Psoas muscle (tissue), 8 donors: ENCODE measurements around the gene HM13. TPM values are rescaled to one million over a fixed set of nuclear protein-coding genes. Genes with fewer than 3 reads are reported as not detected.

Experiments
- ATAC-seq, 4 donors: fragments of 200-7000 bp; cut with Tn5 transposase; one replicate each; pipeline ENCODE4 v1.9.1; 2020; ENCODE audit warnings: moderate library complexity in 3 of 4, mild to moderate bottlenecking in 2 of 4
- DNase-seq, 2 donors: peaks; one replicate each; pipeline ENCODE4 v3.0.0-alpha.2; 2020
- H3K27ac ChIP-seq: fragments of 200-600 bp; one replicate; pipeline ENCODE4 v1.8.0; 2022
- H3K27me3 ChIP-seq, 3 donors: fragments of 200-600 bp in 1 of 3; one replicate each; pipeline versions ENCODE4 v1.6.1 to v1.8.0; 2013 to 2022; ENCODE audit warnings: low read length in 2 of 3, mild to moderate bottlenecking in 2 of 3, moderate library complexity in 1 of 3; ENCODE audit not compliant: insufficient read depth in 3 of 3
- H3K36me3 ChIP-seq, 2 donors: fragments of 200-600 bp in 1 of 2; one replicate each; pipeline versions ENCODE4 v1.6.1 to v1.8.0; 2013 to 2022; ENCODE audit warnings: low read depth in 1 of 2, mild to moderate bottlenecking in 1 of 2, moderate library complexity in 1 of 2; ENCODE audit not compliant: insufficient read depth in 1 of 2
- H3K4me1 ChIP-seq: fragments of 200-600 bp; one replicate; pipeline ENCODE4 v1.8.0; 2022
- H3K4me3 ChIP-seq: fragments of 200-600 bp; one replicate; pipeline ENCODE4 v1.8.0; 2022; ENCODE audit warnings: mild to moderate bottlenecking
- H3K9me3 ChIP-seq: fragments of 200-600 bp; one replicate; pipeline ENCODE4 v1.8.0; 2022
- WGBS, 3 donors: extraction: QIAGEN DNeasy Blood & Tissue Kit; methylation state at CpG; one replicate each; pipeline versions ENCODE4 v1.1.6 to v1.1.7; 2013; 5-methylcytosine and 5-hydroxymethylcytosine counted together
- intact Hi-C, 2 donors: fragments of 100-400 bp; cut with DNase I; formaldehyde crosslinking; loops; one replicate each; pipeline versions ENCODE4 v1.11.0 to v1.14.2; 2022
- polyA plus RNA-seq, 3 donors: library from polyadenylated mRNA; stranded (reverse); fragments of 200-250 nt; gene quantifications; one replicate each; pipeline ENCODE4 v1.2.3, GENCODE V29; 2013
- total RNA-seq, 4 donors: library from RNA; stranded (reverse); fragmentation: NEBNext Ultra II Directional in 2 of 4; extraction: Animal tissue kit (Norgen Biotek cat#: 25700) in 2 of 4; gene quantifications; one replicate each; pipeline versions ENCODE4 v1.2.1 to v1.2.4, GENCODE V29; 2021 to 2023
- TF ChIP-seq, protein P1 (sequence below): fragments of 200-600 bp; IDR thresholded peaks from one replicate; pipeline ENCODE4 v1.8.0; 2022; ENCODE audit warnings: antibody characterized with exemption
- donor health status: healthy with polysubstance abuse.
- donor health status: DM: no; HTN: no; CAD: no; lungs with moderate emphysema.
- donor health status: Bipolar disorder and iron deficiency.
- donor health status: healthy.
- donor health status: DM: yes; HTN: yes; CAD: no.
- donor health status: DM: no; HTN: no; CAD: no.
- donor health status: DM: no; HTN: no; CAD: no.
- donor health status: DM: yes; HTN: yes; CAD: no.

The HM13 gene
- total and polyA plus RNA-seq, 7 donors = 32.4 to 112 (median 48.4) TPM

DNA sequence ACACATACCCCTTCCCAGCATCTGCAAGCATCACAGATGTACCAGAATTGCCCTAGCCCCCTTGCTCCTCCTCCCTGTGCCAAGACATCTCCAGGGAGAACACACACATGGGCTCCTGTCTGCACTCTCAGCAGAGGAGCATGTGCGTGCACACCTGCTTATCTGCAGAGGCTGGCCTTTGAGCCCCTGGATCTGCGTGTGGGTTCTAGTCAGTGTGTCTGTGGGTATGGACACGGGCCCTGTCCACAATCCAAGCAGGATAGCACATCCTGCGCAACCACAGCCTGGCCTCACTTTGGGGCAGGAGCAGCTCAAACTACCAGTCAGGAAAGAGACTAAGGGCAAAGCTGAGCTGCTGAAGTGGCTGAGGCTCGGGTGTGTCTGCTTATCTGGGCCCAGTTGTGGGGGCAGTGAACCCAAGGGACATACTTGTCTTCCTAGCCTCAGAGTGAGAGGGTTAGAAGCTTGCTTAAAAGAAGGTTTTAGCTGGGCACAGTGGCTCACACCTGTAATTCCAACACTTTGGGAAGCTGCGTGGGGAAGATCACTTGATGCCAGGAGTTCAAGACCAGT is 41.0 kb downstream of the HM13 start:
- WGBS, 3 donors = 81 to 89% (median 83%) methylated on average over 6 of the region's 6 CpGs
- H3K4me1 ChIP-seq = peaks cover 15% of the 10 kb centered on the region
- ATAC-seq (no peak), DNase-seq (no peak)
- intact Hi-C loops = no loop called here
- TF ChIP-seq, protein P1, sequence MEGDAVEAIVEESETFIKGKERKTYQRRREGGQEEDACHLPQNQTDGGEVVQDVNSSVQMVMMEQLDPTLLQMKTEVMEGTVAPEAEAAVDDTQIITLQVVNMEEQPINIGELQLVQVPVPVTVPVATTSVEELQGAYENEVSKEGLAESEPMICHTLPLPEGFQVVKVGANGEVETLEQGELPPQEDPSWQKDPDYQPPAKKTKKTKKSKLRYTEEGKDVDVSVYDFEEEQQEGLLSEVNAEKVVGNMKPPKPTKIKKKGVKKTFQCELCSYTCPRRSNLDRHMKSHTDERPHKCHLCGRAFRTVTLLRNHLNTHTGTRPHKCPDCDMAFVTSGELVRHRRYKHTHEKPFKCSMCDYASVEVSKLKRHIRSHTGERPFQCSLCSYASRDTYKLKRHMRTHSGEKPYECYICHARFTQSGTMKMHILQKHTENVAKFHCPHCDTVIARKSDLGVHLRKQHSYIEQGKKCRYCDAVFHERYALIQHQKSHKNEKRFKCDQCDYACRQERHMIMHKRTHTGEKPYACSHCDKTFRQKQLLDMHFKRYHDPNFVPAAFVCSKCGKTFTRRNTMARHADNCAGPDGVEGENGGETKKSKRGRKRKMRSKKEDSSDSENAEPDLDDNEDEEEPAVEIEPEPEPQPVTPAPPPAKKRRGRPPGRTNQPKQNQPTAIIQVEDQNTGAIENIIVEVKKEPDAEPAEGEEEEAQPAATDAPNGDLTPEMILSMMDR = no peak
- H3K27me3 ChIP-seq = no peaks in the 10 kb centered on the region
- H3K9me3 ChIP-seq = no peaks in the 10 kb centered on the region
- no peak overlapping the region for H3K27ac ChIP-seq
- H3K4me3 ChIP-seq = no peak overlapping the region
- H3K36me3 ChIP-seq = peaks cover 4 to 79% of the 10 kb centered on the region in 2 donors

DNA sequence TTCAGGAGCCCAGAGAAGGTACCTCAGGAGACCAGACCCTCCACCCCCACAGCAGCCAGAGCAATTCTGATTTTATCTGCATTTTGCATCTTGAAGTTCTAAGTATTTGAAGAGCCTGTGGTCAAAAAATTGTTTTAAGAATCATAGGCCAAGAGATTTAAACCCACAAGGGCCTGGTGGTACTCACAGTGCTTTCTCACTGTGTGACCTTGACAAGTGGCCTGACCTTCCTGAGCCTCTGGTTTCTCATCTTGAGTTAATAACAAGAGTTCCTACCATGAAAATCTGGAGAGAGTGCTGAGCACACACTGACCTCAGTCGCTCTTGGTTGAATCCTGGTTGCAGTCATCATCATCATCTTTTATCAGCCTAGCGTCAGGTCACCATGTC is 45.5 kb downstream of the HM13 start:
- Histone ChIP-seq H3K36me3 (peaks cover 3 to 69% of the 10 kb centered on the region in 2 donors), H3K27me3 (no peaks in the 10 kb centered on the region), H3K9me3 (no peaks in the 10 kb centered on the region), H3K4me1 (peaks cover 32% of the 10 kb centered on the region), H3K4me3 (no peak overlapping the region), H3K27ac (peak overlapping the region; percentile 83)
- ATAC-seq (no peak), DNase-seq (no peak)
- intact Hi-C loops = loop anchor here in 1 of 2 donors (10.0 kb wide), 1 partner anchor 165 kb away; the partner anchor contains the start of gene BCL2L1
- WGBS, 3 donors = 76 to 97% (median 91%) methylated on average over 2 of the region's 2 CpGs
- TF ChIP-seq, protein P1 = no peak

DNA sequence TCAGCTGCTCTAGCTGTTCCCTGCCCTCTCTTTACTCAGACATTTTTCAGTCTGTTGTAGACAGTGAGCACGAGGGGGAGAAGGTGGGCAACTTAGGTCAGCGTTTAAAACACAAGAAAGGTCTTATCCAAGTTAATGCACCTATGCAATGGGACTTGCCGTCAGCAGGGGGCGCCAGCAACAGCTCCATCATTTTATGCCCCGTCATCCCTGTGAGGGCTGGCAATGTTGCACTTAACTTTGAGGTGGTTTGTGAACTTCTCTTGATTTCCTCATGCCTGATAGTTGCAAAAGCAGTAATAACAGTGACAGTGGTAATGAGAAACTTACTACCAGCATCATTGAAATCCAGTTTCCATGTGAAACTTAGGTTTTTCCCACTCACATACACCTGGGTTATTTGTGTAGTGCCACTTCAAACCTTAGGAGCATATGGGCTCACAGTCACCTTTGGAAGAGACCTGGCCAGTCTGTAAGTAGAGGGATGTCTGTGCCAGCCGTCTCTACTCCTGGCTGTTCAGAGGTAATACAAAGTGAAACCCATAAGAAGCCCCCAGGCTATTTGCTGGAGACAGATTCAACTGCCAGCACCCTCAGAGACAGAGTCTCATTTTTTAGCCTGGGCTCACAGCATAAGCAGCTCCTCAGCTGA is 46.0 kb downstream of the HM13 start:
- DNase-seq (peak; percentile 81 to 85), ATAC-seq (peak; percentile 39 to 68 (median 60))
- Histone ChIP-seq H3K4me1 (peaks cover 32% of the 10 kb centered on the region), H3K9me3 (no peaks in the 10 kb centered on the region), H3K27me3 (no peaks in the 10 kb centered on the region), H3K4me3 (no peak overlapping the region), H3K36me3 (peaks cover 3 to 69% of the 10 kb centered on the region in 2 donors), H3K27ac (peak overlapping the region; percentile 83)
- TF ChIP-seq, protein P1 = peak; percentile 80
- 21 to 28% (median 23%) methylated on average over 6 of the region's 6 CpGs for WGBS, 3 donors
- intact Hi-C loops = loop anchor here in 1 of 2 donors (10.0 kb wide), 1 partner anchor 165 kb away; the partner anchor contains the start of gene BCL2L1

DNA sequence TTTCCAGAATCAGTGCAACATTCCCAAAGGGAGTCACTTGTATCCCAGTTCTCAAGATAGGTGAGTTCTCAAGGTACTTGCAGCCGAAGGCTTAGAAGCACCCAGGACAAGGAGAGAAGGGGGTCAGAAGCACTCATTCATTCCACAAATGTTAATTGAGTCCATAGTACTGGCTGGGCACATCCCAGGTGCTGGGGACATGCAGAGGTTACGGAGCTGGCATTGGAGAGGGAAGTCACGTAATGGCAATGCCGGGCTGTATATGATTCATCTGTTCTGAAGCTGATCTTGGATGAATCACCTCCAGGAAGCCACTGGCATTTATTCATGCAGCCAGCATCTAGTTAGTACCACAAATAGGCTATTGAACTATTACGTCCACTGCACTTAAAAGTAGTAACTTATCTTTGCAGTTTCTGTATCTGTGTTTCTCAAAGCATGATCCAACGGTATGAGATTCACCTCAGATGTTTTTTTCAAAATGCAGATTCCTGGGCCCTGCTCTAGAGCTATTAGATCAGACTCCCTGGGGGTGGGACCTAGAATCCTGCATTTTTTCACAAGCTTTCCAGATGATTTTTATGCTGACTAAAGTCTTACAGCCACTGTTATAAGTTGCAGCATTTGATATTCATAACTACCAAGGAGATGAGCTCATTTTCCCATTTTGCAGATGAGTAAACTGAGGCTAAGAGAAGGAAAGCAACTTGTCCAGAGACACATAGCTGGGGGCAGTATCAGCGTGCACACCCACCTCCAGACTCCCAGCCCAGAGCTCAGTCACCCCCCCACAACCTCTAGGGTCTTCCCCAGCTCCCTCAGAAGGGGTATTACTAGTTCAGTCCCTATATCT is 46.7 kb downstream of the HM13 start:
- DNase-seq = peak; percentile 64 to 68
- Histone ChIP-seq H3K4me3 (no peak overlapping the region), H3K9me3 (no peaks in the 10 kb centered on the region), H3K27ac (peak overlapping the region; percentile 83), H3K36me3 (peaks cover 3 to 69% of the 10 kb centered on the region in 2 donors), H3K27me3 (no peaks in the 10 kb centered on the region), H3K4me1 (peaks cover 32% of the 10 kb centered on the region)
- TF ChIP-seq, protein P1 = no peak
- peak; percentile 86 to 92 (median 90) for ATAC-seq
- 56 to 73% (median 59%) methylated on average over 7 of the region's 7 CpGs for WGBS, 3 donors
- intact Hi-C loops = loop anchor here in 1 of 2 donors (10.0 kb wide), 1 partner anchor 164 kb away; the partner anchor contains the start of gene BCL2L1
